Subcutaneous adipose tissue (tissue), 4 donors: ENCODE measurements around the gene SLC2A4RG. TPM values are rescaled to one million over a fixed set of nuclear protein-coding genes. Genes with fewer than 3 reads are reported as not detected.

Source experiments
- CTCF ChIP-seq: fragments of 450-650 bp; IDR thresholded peaks from one replicate; pipeline ENCODE4 v1.5.1; 2016; ENCODE audit warnings: low read depth, mild to moderate bottlenecking, control low read depth, antibody characterized with exemption, moderate library complexity
- total RNA-seq, 4 donors: library from RNA; depleted of rRNA; stranded (reverse); fragments of >200 nt; gene quantifications; one replicate each; pipeline ENCODE4 v1.1.0, GENCODE V29; 2016

SLC2A4RG gene
- total RNA-seq, 4 donors from 2014 or later, result 8.6 to 126 (median 28.9) TPM

GRCh38 chr20:63759377-63759901 is 19.9 kb downstream of the SLC2A4RG start:
- no peak for TF ChIP-seq CTCF

- no peak for TF ChIP-seq CTCF
These were observed 25.7 kb downstream of the SLC2A4RG start for GRCh38 chr20:63765082-63765873.

DNA sequence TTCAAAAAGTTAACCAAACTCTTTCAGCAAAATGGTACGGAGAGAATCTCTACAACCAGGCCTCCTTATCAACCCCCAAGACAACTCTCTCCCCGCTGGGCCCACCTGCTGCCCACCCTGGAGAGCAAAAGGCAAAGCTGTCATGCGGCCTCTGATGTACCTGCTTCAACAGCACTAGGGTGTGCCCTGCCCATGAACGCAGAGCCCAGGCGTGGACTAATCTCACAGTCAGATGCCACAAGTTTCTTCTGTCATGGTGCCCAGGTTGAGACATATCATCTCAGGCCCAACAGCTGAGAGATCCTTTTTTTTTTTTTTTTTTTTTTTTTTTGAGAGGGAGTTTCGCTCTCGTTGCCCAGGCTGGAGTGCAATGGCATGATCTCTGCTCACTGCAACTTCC is 26.3 kb downstream of the SLC2A4RG start:
- TF ChIP-seq CTCF, result no peak

DNA sequence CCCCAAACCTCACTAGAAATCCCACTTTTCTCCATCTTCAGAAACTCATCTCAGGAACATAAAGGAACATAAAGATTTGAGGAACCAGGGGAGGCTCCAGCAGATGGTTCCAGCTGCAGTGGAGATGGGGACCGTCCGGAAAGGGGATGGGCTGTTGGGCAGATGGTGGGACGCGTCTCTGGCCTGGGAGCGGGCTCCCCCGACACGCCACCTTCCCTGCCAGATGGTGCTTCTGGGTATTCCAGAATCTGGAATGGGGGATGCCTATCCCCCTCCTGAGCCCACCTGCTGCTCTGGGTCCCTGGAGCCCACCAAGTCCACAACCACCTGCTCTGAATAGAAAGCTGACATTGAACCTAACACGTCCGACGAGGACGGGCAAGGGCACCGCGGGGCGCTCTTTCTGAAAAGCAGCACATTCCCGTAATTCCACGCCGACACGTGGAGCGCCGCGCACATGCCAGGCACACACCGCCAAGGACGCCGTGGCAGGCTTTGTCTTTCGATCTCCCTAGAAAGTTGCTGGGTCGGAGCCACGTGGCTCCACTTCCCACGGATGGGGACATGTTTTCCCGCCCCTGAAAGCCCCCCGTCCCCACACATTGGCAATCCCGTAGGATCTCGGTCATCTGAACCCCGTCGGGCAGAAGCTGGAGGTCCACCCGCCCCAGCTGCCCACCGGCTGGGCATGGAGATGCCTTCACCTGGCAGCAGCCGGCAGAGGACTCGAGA is 27.3 kb downstream of the SLC2A4RG start:
- TF ChIP-seq CTCF, result no peak

GRCh38 chr20:63767456-63767855 is 27.9 kb downstream of the SLC2A4RG start:
- TF ChIP-seq CTCF, result no peak

DNA sequence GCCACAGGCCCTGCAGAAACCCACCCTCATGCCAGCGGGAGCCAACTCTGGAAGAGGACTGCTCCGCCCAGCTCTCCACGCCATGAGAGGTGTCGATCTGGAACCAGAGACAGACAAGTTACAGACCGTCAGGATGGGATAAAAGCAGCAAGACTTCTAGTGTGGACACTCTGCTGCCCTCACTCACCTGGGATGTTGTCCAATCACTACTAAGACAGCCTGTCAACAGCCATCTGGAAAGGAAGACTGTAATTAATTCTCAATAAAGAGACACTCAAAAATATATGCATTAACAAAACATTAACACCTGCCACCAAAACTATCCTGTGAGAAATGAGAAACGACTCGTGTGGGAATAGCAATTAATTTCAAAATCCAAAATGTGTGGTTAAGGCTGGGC is 28.3 kb downstream of the SLC2A4RG start:
- TF ChIP-seq CTCF, result no peak
